ENCODE data around the gene PCDHGA1. TPM values are rescaled to one million over a fixed set of nuclear protein-coding genes. Genes with fewer than 3 reads are reported as not detected.
"Not testable (repeated sequence)": the region's sequence is repeated elsewhere in the genome, so short reads cannot be mapped to it uniquely, and the experiment has no call there.

PCDHGA1 gene
- total and polyA plus RNA-seq, 4 donors: 0.91 to 1.6 (median 1.0) TPM; not detected in 1

- no peaks in the 10 kb centered on the region for H3K4me1 ChIP-seq (ENCODE audit: control insufficient read depth in 1 of 2, insufficient read depth in 2 of 2, low read length in 2 of 2)
- DNase-seq (no peak), ATAC-seq (ENCODE audit: low FRiP score) (no peak)
- WGBS, 2 donors: 12% methylated on average over 42 of the region's 42 CpGs
- H3K27ac ChIP-seq (ENCODE audit: low read depth in 1 of 2, low read length in 2 of 2): no peak within 1 kb of the TSS
- H3K4me3 ChIP-seq (ENCODE audit: low read length in 2 of 2): peak within 1 kb of the TSS in 1 of 2 donors; percentile 0
- H3K36me3 ChIP-seq (ENCODE audit: control insufficient read depth in 1 of 2, insufficient read depth in 2 of 2, low read length in 1 of 2): no peaks in the 10 kb centered on the region
- intact Hi-C loops (cut with DNase I): loop anchor here in 1 of 2 donors (5.0 kb wide), 2 partner anchors 49 to 106 kb away; partner anchors contain the start of genes PCDHGA6 and PCDHGB3
- H3K9me3 ChIP-seq (ENCODE audit: control insufficient read depth, low read length): peaks cover 37% of the 10 kb centered on the region
- no peaks in the 10 kb centered on the region for H3K27me3 ChIP-seq (ENCODE audit: control insufficient read depth in 1 of 2, insufficient read depth in 2 of 2, low read length in 1 of 2)
Measured at GRCh38 chr5:141420855-141421488, 90.7 kb downstream of the PCDHGA1 start, which contains the start of gene PCDHGA11. Gene PCDHGA11 (plus strand): TSS chr5:141421051. CDS start chr5:141421228, 177 bp downstream.

- Histone ChIP-seq H3K9me3 (ENCODE audit: control insufficient read depth, low read length) (peaks cover 40% of the 10 kb centered on the region), H3K36me3 (ENCODE audit: control insufficient read depth in 1 of 2, insufficient read depth in 2 of 2, low read length in 1 of 2) (no peaks in the 10 kb centered on the region), H3K4me1 (ENCODE audit: control insufficient read depth in 1 of 2, insufficient read depth in 2 of 2, low read length in 2 of 2) (no peaks in the 10 kb centered on the region), H3K27me3 (ENCODE audit: control insufficient read depth in 1 of 2, insufficient read depth in 2 of 2, low read length in 1 of 2) (no peaks in the 10 kb centered on the region), H3K4me3 (ENCODE audit: low read length in 2 of 2) (no peak overlapping the region), H3K27ac (ENCODE audit: low read depth in 1 of 2, low read length in 2 of 2) (no peak overlapping the region)
- no peak for ATAC-seq (ENCODE audit: low FRiP score)
- DNase-seq: no peak
- intact Hi-C loops (cut with DNase I): loop anchor here in 1 of 2 donors (5.0 kb wide), 2 partner anchors 49 to 106 kb away; partner anchors contain the start of genes PCDHGA6 and PCDHGB3
- 13% methylated on average over 13 of the region's 13 CpGs for WGBS, 2 donors
Measured at GRCh38 chr5:141421489-141421855, 91.2 kb downstream of the PCDHGA1 start.

DNA sequence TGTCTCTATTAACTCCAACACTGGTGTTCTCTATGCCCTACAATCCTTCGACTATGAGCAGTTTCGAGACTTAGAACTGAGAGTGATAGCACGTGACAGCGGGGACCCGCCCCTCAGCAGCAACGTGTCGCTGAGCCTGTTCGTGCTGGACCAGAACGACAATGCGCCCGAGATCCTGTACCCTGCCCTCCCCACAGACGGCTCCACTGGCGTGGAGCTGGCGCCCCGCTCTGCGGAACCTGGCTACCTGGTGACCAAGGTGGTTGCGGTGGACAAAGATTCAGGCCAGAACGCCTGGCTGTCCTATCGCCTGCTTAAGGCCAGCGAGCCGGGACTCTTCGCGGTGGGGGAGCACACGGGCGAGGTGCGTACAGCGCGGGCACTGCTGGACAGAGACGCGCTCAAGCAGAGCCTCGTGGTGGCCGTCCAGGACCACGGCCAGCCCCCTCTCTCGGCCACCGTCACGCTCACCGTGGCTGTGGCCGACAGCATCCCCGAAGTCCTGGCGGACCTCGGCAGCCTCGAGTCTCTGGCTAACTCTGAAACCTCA lies 92.5 kb downstream of the PCDHGA1 start:
- Histone ChIP-seq H3K36me3 (ENCODE audit: control insufficient read depth in 1 of 2, insufficient read depth in 2 of 2, low read length in 1 of 2) (no peaks in the 10 kb centered on the region), H3K4me1 (ENCODE audit: control insufficient read depth in 1 of 2, insufficient read depth in 2 of 2, low read length in 2 of 2) (no peaks in the 10 kb centered on the region), H3K27me3 (ENCODE audit: control insufficient read depth in 1 of 2, insufficient read depth in 2 of 2, low read length in 1 of 2) (no peaks in the 10 kb centered on the region), H3K27ac (ENCODE audit: low read depth in 1 of 2, low read length in 2 of 2) (no peak overlapping the region), H3K4me3 (ENCODE audit: low read length in 2 of 2) (no peak overlapping the region), H3K9me3 (ENCODE audit: control insufficient read depth, low read length) (peaks cover 47% of the 10 kb centered on the region)
- intact Hi-C loops (cut with DNase I): loop anchor here in 1 of 2 donors (5.0 kb wide), 2 partner anchors 51 to 104 kb away; partner anchors contain the start of genes PCDHGA6 and PCDHGB3
- WGBS, 2 donors: 16 to 22% methylated on average over 42 of the region's 42 CpGs
- ATAC-seq (ENCODE audit: low FRiP score) (no peak), DNase-seq (no peak)

- intact Hi-C loops (cut with DNase I): no loop called here
- ATAC-seq (ENCODE audit: low FRiP score): no peak
- WGBS, 2 donors: 35 to 39% methylated on average over 53 of the region's 53 CpGs
Measured at GRCh38 chr5:141427783-141428426, 97.6 kb downstream of the PCDHGA1 start.

GRCh38 chr5:141430332-141431113 lies 100.2 kb downstream of the PCDHGA1 start, which contains the start of gene PCDHGA12:
Gene PCDHGA12 (plus strand): TSS chr5:141430507. CDS start chr5:141430760, 253 bp downstream.
- DNase-seq: peak in 1 of 2 donors; percentile 77
- H3K4me3 ChIP-seq (ENCODE audit: low read length in 2 of 2): no peak within 1 kb of the TSS
- H3K27me3 ChIP-seq (ENCODE audit: control insufficient read depth in 1 of 2, insufficient read depth in 2 of 2, low read length in 1 of 2): no peaks in the 10 kb centered on the region
- ATAC-seq (ENCODE audit: low FRiP score): peak; percentile 72
- H3K36me3 ChIP-seq (ENCODE audit: control insufficient read depth in 1 of 2, insufficient read depth in 2 of 2, low read length in 1 of 2): no peaks in the 10 kb centered on the region
- no peaks in the 10 kb centered on the region for H3K4me1 ChIP-seq (ENCODE audit: control insufficient read depth in 1 of 2, insufficient read depth in 2 of 2, low read length in 2 of 2)
- intact Hi-C loops (cut with DNase I): no loop called here
- H3K9me3 ChIP-seq (ENCODE audit: control insufficient read depth, low read length): peaks cover 39% of the 10 kb centered on the region
- 12 to 15% methylated on average over 33 of the region's 33 CpGs for WGBS, 2 donors
- no peak within 1 kb of the TSS for H3K27ac ChIP-seq (ENCODE audit: low read depth in 1 of 2, low read length in 2 of 2)

More at GRCh38 chr5:141427783-141428426, 97.6 kb downstream of the PCDHGA1 start:
- H3K27me3 ChIP-seq (ENCODE audit: control insufficient read depth in 1 of 2, insufficient read depth in 2 of 2, low read length in 1 of 2): no peaks in the 10 kb centered on the region
- H3K9me3 ChIP-seq (ENCODE audit: control insufficient read depth, low read length): peaks cover 40% of the 10 kb centered on the region
- H3K36me3 ChIP-seq (ENCODE audit: control insufficient read depth in 1 of 2, insufficient read depth in 2 of 2, low read length in 1 of 2): no peaks in the 10 kb centered on the region
- no peak overlapping the region for H3K27ac ChIP-seq (ENCODE audit: low read depth in 1 of 2, low read length in 2 of 2)
- H3K4me3 ChIP-seq (ENCODE audit: low read length in 2 of 2): no peak overlapping the region
- no peak for DNase-seq
- no peaks in the 10 kb centered on the region for H3K4me1 ChIP-seq (ENCODE audit: control insufficient read depth in 1 of 2, insufficient read depth in 2 of 2, low read length in 2 of 2)

- Histone ChIP-seq H3K36me3 (ENCODE audit: control insufficient read depth in 1 of 2, insufficient read depth in 2 of 2, low read length in 1 of 2) (no peaks in the 10 kb centered on the region), H3K4me1 (ENCODE audit: control insufficient read depth in 1 of 2, insufficient read depth in 2 of 2, low read length in 2 of 2) (no peaks in the 10 kb centered on the region), H3K4me3 (ENCODE audit: low read length in 2 of 2) (no peak overlapping the region), H3K9me3 (ENCODE audit: control insufficient read depth, low read length) (peaks cover 36% of the 10 kb centered on the region), H3K27ac (ENCODE audit: low read depth in 1 of 2, low read length in 2 of 2) (no peak overlapping the region), H3K27me3 (ENCODE audit: control insufficient read depth in 1 of 2, insufficient read depth in 2 of 2, low read length in 1 of 2) (no peaks in the 10 kb centered on the region)
- DNase-seq (no peak), ATAC-seq (ENCODE audit: low FRiP score) (no peak)
- WGBS, 2 donors: 12 to 15% methylated on average over 37 of the region's 37 CpGs
- intact Hi-C loops (cut with DNase I): no loop called here
Measured at GRCh38 chr5:141431286-141431685, 101.0 kb downstream of the PCDHGA1 start.

DNA sequence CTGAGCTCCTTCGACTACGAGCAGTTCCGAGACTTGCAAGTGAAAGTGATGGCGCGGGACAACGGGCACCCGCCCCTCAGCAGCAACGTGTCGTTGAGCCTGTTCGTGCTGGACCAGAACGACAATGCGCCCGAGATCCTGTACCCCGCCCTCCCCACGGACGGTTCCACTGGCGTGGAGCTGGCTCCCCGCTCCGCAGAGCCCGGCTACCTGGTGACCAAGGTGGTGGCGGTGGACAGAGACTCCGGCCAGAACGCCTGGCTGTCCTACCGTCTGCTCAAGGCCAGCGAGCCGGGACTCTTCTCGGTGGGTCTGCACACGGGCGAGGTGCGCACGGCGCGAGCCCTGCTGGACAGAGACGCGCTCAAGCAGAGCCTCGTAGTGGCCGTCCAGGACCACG lies 102.0 kb downstream of the PCDHGA1 start:
- H3K4me3 ChIP-seq (ENCODE audit: low read length in 2 of 2); H3K27ac ChIP-seq (ENCODE audit: low read depth in 1 of 2, low read length in 2 of 2); ATAC-seq (ENCODE audit: low FRiP score); H3K27me3 ChIP-seq (ENCODE audit: control insufficient read depth in 1 of 2, insufficient read depth in 2 of 2, low read length in 1 of 2); DNase-seq; intact Hi-C loops (cut with DNase I); H3K4me1 ChIP-seq (ENCODE audit: control insufficient read depth in 1 of 2, insufficient read depth in 2 of 2, low read length in 2 of 2); H3K36me3 ChIP-seq (ENCODE audit: control insufficient read depth in 1 of 2, insufficient read depth in 2 of 2, low read length in 1 of 2): not testable (repeated sequence)
- 27 to 29% methylated on average over 35 to 38 of the region's 38 CpGs for WGBS, 2 donors
- peaks cover 31% of the 10 kb centered on the region for H3K9me3 ChIP-seq (ENCODE audit: control insufficient read depth, low read length)

DNA sequence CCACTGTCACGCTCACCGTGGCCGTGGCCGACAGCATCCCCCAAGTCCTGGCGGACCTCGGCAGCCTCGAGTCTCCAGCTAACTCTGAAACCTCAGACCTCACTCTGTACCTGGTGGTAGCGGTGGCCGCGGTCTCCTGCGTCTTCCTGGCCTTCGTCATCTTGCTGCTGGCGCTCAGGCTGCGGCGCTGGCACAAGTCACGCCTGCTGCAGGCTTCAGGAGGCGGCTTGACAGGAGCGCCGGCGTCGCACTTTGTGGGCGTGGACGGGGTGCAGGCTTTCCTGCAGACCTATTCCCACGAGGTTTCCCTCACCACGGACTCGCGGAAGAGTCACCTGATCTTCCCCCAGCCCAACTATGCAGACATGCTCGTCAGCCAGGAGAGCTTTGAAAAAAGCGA lies 102.4 kb downstream of the PCDHGA1 start:
- not testable (repeated sequence) for ATAC-seq (ENCODE audit: low FRiP score)
- 21 to 23% methylated on average over 25 to 29 of the region's 29 CpGs for WGBS, 2 donors
- peaks cover 29% of the 10 kb centered on the region for H3K9me3 ChIP-seq (ENCODE audit: control insufficient read depth, low read length)

More for the DNA sequence above, 102.4 kb downstream of the PCDHGA1 start:
- intact Hi-C loops (cut with DNase I); DNase-seq; H3K36me3 ChIP-seq (ENCODE audit: control insufficient read depth in 1 of 2, insufficient read depth in 2 of 2, low read length in 1 of 2); H3K27ac ChIP-seq (ENCODE audit: low read depth in 1 of 2, low read length in 2 of 2); H3K27me3 ChIP-seq (ENCODE audit: control insufficient read depth in 1 of 2, insufficient read depth in 2 of 2, low read length in 1 of 2); H3K4me3 ChIP-seq (ENCODE audit: low read length in 2 of 2); H3K4me1 ChIP-seq (ENCODE audit: control insufficient read depth in 1 of 2, insufficient read depth in 2 of 2, low read length in 2 of 2): not testable (repeated sequence)

All from aorta (tissue), 5 donors.